ENCODE measurements around the gene USP44.
A peak's percentile ranks its signal among the peaks of the same experiment; 100 is the strongest.
"Not testable (repeated sequence)": the region's sequence is repeated elsewhere in the genome, so short reads cannot be mapped to it uniquely, and the experiment has no call there.

USP44 gene

GRCh38 chr12:95505039-95505438 is 46.2 kb downstream of the USP44 start:
- no peak for DNase-seq

GRCh38 chr12:95504140-95504539 is 47.1 kb downstream of the USP44 start:
- DNase-seq = no peak

GRCh38 chr12:95499772-95500171 is 51.5 kb downstream of the USP44 start:
- DNase-seq = no peak

GRCh38 chr12:95498968-95499367 is 52.3 kb downstream of the USP44 start:
- DNase-seq = no peak

GRCh38 chr12:95497031-95497430 is 54.2 kb downstream of the USP44 start:
- no peak for DNase-seq

- DNase-seq = no peak
Measured at GRCh38 chr12:95495433-95495832, 55.8 kb downstream of the USP44 start.

- DNase-seq = no peak
Measured at GRCh38 chr12:95494888-95495287, 56.4 kb downstream of the USP44 start.

- DNase-seq = no peak
Measured at GRCh38 chr12:95492462-95492861, 58.8 kb downstream of the USP44 start.

- no peak for DNase-seq
Measured at GRCh38 chr12:95487024-95487423, 64.3 kb downstream of the USP44 start.

GRCh38 chr12:95484524-95484923 is 66.8 kb downstream of the USP44 start:
- DNase-seq = no peak

- DNase-seq = not testable (repeated sequence)
Measured at GRCh38 chr12:95482564-95482963, 68.7 kb downstream of the USP44 start.

- no peak for DNase-seq
Measured at GRCh38 chr12:95481888-95482287, 69.4 kb downstream of the USP44 start.

GRCh38 chr12:95481072-95481471 is 70.2 kb downstream of the USP44 start:
- DNase-seq = no peak

GRCh38 chr12:95480230-95480629 is 71.0 kb downstream of the USP44 start:
- no peak for DNase-seq

- no peak for DNase-seq
Measured at GRCh38 chr12:95474660-95474958, 76.7 kb downstream of the USP44 start.

GRCh38 chr12:95473884-95474659 is 77.2 kb downstream of the USP44 start, which contains the start of gene METAP2:
TSS of gene METAP2 (plus strand) at chr12:95474152. CDS start at chr12:95474180, 28 bp downstream.
- DNase-seq = peak; percentile 98

- peak; percentile 65 for DNase-seq
Measured at GRCh38 chr12:95473231-95473883, 77.9 kb downstream of the USP44 start.

- DNase-seq = no peak
Measured at GRCh38 chr12:95470300-95470699, 81.0 kb downstream of the USP44 start.

All from right hindlimb (tissue), 1 donor.